GM10266 (cell line): ENCODE measurements around the gene FSTL4.

Source experiments
- DNase-seq: peaks from one replicate; pipeline ENCODE4 v3.0.0; 2012; ENCODE audit errors: extremely low spot score
- TF ChIP-seq, protein P1 (sequence below): IDR thresholded peaks from 2 replicates; pipeline ENCODE4 v1.5.1; 2012; ENCODE audit warnings: mild to moderate bottlenecking, low read depth; ENCODE audit not compliant: control insufficient read depth, insufficient read depth; ENCODE audit errors: missing control alignments

Gene FSTL4

DNA sequence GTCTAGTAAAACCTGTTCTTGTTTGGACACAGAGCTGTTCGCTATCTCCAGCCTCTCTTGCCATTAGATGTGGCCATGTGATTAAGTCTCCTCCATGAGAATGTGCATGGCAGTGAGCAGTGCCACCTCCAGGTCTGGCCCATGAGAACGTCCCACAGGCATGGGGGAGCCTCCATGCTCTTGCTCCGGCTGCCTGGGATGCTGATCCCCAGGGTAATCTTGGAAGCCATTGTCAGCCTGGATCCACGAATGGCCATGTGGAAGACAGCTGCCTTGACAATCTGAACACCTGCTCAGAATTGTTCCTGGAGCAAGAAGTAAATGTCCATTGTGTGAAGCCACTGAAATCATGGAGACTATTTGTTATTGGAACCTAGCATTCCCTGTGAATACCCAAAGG lies 83.5 kb downstream of the FSTL4 start:
- no peak for DNase-seq
- TF ChIP-seq, protein P1, sequence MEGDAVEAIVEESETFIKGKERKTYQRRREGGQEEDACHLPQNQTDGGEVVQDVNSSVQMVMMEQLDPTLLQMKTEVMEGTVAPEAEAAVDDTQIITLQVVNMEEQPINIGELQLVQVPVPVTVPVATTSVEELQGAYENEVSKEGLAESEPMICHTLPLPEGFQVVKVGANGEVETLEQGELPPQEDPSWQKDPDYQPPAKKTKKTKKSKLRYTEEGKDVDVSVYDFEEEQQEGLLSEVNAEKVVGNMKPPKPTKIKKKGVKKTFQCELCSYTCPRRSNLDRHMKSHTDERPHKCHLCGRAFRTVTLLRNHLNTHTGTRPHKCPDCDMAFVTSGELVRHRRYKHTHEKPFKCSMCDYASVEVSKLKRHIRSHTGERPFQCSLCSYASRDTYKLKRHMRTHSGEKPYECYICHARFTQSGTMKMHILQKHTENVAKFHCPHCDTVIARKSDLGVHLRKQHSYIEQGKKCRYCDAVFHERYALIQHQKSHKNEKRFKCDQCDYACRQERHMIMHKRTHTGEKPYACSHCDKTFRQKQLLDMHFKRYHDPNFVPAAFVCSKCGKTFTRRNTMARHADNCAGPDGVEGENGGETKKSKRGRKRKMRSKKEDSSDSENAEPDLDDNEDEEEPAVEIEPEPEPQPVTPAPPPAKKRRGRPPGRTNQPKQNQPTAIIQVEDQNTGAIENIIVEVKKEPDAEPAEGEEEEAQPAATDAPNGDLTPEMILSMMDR: no peak

DNA sequence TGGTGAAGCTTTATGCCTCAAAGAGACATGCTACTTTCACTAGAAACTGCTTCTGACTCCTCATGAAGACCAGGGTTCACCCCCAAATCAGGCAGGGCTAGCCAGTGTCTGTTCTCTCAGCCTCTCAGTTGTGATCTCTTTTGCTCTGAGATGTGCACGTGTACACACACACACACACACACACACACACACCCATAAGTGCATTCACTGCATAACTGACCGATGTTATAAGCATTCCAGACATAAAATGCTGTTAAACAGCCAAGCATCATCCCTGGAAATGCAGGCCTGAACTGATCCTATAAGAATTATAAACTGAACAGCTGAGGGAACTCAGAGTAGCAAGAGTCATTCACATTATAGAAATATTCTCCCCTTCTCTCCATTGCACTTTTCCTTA lies 85.0 kb downstream of the FSTL4 start:
- no peak for DNase-seq
- TF ChIP-seq, protein P1: no peak

DNA sequence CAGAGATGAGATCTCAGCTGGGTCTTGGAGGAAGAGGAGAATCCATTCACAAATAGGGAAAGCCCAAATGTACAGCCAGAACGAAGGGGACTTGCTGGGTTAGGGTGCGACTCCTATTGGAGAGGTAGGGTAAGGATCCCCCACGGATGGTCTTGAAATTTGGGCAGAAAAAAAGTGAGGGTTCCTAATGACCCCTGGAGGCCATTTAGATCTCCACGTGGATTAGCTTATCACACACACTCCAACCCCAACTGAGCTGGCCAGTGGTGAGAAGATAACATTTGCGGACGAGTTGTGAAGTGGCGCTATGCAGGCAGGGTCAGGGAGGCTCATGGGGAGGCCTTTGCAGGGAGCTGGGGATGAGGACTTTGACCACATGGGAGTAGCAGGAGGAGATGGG lies 86.0 kb downstream of the FSTL4 start:
- TF ChIP-seq, protein P1: no peak
- DNase-seq: no peak

DNA sequence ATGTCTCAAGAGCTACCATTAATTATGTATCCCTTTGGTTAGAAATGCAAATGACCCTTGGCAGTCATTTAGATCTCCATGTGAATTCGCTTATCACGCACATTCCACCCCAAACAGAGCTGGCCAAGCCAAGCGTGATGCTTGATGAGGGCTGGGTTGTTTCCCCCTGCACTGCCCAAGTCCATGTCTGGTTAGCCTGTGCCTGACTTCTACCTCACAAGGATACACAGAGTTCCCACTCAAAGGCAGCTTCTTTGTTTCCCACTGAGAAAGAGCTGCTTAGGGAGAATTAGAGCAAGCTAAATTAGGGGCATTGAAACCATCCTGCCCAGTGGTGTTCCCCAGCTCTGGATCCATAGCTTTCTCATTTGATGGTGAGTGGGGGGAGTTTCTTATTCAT lies 87.2 kb downstream of the FSTL4 start:
- DNase-seq: no peak
- TF ChIP-seq, protein P1: no peak

DNA sequence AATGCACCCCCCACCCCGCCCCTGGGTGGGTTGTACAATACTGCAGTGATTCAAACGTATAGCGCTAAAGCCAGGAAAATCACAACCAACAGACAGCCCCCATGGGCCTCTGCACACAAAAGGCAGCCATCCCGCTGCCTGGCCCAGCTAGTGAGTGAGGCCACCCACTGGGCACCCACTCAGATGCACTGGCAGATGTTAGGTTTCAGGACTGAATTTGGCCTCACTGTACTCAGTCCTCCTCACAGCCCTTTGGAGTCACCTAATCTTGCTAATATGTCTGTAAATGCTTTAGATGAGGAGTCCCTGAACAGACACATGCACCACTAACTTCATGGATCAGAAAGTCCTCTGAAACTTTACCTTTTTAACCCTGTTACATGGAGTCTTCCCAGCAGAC lies 87.7 kb downstream of the FSTL4 start:
- DNase-seq: no peak
- TF ChIP-seq, protein P1: no peak

DNA sequence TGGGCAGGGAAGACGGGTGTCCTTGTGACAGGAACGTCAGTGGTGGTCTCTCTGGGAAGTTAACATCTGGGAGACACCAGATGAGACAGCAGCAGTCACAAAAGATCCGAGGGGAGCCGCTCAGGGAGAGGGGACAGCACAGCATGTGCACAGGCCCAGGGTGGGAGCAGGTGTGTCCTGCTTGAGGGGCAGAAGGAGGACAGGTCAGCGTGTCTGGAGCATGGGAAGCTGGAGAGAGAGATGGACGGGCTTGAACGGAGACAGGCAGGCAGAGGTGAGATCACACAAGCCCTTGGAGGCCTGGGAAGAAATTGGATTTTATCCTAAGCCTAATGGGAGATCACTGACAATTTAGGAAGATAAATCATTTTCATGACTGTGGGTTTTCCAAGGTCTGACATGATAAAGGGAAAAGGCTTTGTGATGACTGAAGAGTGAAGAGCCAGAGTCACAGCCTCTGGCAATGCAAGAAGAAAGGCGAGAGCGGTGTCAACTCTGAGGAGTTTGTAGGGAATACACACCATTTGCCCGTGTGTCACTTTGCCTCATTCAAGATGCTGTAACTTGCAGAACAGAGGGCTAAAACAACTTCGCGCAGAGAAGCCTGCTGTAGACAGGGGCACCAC lies 88.3 kb downstream of the FSTL4 start:
- no peak for DNase-seq
- TF ChIP-seq, protein P1: no peak

DNA sequence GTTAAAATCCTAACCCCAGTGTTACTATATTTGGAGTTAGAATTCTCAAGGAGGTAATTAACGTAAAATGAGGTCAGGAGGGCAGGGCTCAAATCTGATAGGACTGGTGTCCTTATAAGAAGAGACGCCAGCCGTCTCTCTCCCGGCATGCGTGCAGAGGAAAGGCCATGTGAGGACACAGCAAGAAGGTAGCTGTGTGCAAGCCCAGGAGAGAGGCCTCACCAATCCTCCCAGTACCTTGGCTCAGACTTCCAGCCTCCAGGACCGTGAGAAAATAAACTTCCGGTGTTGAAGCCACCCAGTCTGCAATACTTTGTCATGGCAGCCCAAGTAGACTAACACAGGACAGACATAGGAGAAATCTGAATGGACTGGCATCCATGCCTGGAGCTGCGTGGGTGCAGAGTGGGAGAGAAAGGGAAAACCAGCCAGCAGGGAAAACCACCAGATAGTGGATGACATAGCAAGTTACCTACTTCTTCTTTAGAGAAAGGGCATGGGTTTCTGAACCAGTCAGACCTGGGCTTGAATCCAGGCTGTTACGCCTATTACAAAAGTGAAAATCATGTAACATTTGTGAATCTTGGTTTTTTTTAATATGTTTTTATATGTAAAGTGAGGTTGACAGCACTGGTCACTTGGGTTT lies 89.2 kb downstream of the FSTL4 start:
- DNase-seq: no peak
- TF ChIP-seq, protein P1: no peak
